GM18907 (cell line): ENCODE results near the gene SLC4A1AP.

ENCODE experiments used
- ATAC-seq: cut with Tn5 transposase; IDR thresholded peaks from one replicate; pipeline ENCODE4 v1.9.1; 2021; ENCODE audit warnings: mild to moderate bottlenecking, moderate library complexity; ENCODE audit not compliant: unreplicated experiment

SLC4A1AP gene

DNA sequence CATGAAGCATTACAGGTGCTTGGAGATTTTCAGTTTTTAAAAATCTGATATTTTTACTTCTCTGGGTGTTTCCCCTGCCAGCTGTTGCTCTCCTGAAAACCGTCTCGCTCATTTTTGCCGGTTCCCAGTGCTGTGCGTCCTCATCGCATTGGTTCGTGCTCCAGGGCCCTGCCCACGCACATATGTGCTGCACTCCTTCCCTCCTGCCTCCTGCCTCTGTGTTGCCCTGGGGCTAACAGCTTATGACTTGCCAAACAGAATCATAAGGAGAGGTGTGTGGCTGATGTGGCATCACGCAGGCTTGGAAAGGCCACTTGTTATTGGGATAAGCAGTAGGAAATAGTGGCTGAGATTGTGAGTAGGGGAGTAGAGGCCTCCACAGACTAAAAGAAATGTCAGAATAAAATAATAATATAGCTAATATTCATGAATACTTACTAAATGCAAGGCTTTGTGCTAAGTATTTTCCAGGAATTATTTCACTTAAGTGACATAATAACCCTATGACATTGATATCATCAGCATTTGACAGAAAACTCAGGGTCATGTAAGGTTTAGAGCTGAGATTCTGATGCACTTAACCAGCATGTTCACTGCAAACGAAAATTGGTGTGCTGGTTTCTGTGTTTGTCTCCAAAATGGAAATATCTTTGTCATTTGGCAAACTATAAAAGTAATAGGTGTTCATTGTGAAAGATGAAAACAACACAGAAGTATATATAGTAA lies 53.5 kb downstream of the SLC4A1AP start:
- no peak for ATAC-seq

DNA sequence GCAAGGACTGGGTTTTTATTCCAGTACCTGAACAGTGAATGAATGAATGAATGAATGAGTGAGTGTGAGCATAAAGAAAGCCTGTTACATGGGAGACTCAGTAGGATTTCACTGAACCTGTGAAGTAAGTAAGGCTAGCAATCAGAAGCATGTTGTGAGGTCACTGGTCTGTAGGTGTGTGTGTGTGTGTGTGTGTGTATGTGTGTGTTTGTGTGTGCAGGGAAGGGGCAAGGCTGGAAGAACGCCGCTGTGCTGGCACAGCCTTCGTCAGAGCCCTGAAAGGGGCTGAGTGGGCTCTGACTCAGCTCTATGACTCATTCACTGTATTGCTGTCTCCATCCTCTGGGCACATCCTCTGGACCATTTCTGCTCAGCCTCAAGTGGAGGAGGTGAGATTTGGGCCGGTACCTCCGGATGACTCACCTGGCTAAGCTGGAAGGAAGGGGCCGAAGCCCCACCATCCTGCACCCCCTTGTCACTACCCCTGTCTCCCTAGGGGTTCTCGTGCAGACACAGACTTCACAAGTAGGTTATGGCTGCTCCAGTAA lies 56.4 kb downstream of the SLC4A1AP start:
- ATAC-seq: no peak

DNA sequence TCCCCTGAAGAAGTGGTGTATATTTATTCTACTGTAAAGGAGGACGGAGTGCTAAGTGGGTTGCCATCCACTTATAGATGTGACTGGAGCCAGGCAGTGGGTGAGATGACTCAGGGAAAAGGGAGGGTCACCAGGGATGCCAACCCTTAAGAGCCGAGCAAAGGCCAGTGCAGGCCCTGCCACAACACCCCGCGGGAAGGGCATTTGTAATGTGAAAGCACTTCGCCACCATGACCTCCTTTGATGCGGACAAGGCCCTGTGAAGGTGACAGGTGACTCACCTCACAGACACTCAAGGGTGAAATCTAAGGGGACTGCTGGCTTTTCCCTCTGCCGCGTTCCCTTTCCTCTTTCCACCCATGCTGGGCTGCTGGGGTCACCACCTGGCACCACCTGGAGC lies 57.6 kb downstream of the SLC4A1AP start:
- no peak for ATAC-seq

DNA sequence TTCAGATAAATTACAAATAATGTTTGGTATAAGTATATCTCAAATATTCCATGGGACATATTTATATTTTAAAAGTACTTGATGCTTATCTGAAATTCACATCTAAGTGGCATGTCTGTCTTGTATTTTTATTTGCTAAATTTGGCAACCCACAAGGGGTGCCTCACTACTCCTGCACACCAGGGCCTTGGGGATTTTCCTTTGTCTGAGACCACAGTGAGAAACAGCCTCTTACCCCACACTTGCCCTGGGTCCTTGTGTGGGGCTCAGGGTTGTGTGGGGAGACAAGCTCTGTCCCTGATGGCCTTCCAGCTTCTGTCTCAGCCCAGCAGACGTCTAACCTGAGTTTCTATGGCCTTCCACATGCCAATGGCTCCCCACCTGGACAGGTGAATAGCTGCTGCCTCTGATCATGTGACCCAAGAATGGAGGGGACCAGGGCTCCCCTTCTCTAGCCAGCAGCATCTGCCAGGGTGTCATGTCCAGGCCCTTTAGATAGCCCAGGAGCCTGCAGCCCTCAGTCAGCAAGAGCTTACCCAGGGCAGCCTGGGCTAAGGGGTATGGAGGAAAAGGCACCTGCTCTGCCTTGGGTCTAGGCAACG lies 58.3 kb downstream of the SLC4A1AP start:
- ATAC-seq: no peak

DNA sequence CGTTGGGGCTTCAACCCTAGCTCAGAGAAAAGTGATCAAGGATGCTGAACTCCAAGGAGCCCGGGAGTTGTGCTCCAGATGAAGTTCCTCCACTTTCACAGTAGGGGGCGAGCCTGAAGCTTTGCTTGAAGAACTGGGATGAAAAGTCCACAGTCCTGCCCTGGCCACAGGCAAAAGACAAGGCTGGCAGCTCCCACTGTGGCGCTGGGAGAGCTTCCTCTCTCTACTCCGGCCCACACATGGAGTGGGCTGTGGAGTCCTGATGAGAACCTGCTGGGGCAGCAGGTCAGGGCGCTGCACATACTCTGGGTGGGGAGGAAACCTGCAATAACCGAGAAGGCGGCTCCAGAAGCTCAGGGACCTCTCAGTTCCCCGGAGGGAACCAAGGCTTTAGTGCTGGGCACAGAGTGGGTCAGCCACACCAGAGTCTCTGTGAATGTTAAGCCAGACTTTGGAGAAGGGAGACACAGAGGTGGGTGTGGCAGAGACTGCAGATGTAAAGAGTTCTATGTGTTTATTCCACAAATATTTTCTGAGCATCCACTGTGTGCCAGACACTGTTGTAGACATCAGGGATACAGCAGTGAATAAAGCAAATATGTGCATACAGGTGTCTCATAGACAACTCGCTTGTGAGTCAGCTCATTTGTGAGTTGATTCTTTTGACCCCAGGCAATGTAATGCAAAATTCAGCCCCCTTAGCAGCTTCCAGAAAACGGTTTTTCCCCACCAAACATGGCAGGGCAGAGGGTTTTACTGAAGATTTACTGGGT lies 59.9 kb downstream of the SLC4A1AP start:
- no peak for ATAC-seq

DNA sequence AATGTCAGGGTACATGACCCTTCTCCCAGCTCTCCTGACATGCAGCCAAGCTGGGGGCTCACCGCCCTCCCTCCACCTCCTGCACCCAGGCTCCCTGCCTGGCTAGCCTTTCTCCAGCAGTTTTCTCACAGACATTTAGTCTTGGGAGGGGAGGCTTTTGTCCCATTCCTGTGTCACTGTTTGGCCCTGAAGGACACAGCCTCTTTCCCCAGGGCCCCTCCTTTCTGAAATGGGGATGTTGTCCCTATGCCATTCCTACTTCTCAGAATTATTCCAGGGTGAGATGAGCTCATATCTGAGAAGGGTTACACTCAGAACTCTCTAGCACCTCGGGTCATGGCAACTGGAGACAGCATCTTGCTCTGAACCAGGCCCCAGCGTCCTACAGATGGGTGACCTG lies 60.5 kb downstream of the SLC4A1AP start:
- ATAC-seq: no peak

DNA sequence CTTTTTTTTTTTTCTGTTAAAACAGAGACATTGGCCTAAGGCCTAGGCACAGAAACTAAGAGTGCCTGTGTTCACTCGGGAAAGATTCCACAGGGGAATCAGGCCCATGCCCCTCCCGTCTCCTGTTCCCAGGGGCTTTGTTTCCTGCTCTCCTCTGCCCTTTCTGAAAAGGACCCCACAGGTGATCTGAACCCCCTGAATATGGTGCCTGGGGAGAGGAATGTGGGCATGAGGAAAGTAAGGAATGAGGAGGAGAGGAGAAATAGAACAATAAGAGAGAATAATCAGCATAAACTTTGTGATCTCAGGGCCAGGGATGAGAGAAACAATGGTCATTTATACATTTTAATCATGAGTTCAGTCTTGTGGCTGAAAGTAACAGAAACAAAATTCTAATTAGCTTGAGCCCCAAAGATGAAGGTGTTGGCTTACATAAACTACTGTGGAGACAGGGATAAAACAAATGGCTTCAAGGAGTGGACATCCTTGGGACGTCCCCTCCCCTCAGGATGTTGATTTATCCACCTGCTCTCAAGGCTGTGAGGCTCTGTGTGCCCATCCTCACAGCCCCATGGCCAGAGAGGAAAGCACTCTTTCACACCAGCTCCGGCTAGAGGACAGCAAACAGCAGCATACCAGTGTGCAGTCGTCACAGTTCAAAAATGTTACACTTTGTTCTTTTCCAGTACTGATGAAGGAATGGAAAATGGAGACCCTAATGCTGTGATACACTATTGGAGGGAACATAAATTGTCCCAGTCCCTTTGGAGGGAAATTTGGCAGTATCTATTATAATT lies 61.4 kb downstream of the SLC4A1AP start:
- no peak for ATAC-seq

DNA sequence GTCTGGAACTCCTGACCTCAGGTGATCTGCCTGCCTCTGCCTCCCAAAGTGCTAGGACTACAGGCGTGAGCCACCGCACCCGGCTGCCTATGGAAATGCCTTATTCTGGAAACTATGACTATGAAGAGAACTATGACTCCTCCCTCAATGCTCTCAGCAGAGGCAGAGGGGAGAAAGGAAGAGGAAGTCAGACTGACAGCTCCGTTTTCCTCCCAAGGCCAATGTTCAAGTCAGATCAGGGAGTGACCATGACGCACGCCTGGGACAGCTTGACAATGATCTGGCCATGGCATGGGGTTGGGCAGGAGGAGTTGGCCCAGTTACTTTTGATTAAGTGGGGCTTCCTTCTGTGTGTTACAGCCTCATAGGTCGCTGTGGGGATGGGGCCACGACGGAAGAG lies 63.6 kb downstream of the SLC4A1AP start:
- ATAC-seq: no peak

DNA sequence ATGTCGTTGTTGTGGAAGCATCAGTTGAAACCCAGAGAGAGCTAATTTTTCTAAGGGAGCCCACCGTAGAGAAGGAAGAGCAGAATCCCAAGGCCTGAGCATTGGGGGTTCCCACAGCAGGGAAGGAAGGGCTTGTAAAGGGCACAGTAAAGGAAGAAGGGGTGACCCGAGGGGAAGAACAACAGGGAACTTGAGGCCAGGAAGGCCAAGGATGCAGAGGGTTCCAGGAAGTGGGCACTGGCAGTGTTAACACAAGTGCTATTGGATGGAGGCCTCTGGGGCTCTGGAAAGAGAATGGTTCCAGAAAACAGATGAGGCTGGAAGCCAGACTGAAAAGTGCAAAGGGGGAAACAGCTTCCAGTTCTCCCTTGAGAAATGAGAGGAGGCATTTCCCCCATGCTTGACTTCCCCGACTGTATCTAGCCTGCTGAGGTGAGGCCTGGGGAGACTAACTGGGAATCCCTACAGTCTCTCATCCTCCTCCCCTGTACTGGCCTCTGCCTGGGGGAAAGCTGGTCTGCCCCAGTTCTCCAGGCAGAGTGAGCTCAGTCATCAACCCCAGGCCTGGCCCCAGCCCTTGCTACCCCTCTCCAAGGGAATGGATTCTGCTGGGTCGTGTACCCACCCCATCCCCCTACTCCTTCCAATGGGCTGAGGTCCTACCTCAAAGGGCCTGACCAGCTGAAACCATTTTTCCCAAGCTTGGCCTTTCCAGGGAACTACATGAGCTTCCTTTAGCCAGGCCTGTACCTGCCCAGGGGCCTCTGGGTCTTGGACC lies 64.6 kb downstream of the SLC4A1AP start:
- no peak for ATAC-seq

DNA sequence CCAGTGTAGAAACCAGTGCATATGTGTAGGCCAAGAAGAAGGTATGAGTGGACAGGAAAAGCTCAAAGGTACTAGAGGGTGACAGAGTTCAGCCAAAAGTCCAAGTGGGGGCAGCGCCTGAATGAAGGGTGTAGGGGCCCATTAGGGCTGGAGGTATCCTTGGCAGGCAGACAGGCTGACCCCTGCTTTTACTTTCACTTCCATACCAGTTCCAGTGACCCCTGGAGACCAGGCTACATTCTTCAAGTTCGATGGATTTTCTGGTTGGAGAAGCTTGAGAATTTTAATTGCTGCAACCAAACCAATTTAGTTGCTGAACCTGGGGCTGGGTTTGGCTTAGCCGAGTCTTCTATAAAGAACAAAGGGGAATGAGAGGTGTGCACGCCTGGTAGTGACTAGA lies 65.5 kb downstream of the SLC4A1AP start:
- ATAC-seq: no peak

DNA sequence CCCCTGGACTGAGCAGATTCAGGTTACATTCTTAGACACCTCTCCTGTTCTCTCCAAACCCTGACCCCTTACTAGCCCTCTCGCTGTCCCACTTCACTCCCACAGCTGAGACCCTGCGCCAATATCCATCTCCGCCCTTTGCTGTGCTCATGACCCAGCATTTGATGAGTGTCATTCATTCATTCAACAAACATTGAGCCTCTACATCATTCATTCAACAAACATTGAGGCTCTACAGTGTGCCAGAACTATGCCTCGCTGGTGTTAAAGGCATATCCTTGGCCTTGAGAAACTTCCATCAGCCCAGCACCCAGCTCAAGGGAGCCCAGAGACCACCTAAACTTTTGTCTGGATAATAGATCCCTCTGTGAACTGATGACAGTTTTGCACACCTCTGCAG lies 65.9 kb downstream of the SLC4A1AP start:
- ATAC-seq: no peak

DNA sequence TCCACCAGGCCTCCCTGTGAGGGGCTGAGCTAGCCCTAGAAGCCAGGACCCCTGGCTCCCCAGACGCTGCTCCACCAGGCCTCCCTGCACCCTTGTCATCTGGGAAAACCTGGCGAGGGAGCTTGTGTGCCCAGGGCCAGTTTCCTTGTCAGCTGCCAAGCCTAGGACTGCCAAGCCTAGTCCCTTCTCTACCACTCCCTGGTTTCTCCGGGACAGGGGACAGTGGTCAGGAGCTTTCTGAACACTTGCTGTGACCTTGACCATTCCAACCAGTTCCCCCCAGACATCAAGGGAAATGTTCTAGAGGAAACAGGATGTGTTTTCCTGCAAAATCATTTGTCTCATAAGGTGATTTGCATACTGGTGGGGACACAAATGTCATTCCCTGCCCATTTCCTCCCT lies 66.6 kb downstream of the SLC4A1AP start:
- no peak for ATAC-seq

DNA sequence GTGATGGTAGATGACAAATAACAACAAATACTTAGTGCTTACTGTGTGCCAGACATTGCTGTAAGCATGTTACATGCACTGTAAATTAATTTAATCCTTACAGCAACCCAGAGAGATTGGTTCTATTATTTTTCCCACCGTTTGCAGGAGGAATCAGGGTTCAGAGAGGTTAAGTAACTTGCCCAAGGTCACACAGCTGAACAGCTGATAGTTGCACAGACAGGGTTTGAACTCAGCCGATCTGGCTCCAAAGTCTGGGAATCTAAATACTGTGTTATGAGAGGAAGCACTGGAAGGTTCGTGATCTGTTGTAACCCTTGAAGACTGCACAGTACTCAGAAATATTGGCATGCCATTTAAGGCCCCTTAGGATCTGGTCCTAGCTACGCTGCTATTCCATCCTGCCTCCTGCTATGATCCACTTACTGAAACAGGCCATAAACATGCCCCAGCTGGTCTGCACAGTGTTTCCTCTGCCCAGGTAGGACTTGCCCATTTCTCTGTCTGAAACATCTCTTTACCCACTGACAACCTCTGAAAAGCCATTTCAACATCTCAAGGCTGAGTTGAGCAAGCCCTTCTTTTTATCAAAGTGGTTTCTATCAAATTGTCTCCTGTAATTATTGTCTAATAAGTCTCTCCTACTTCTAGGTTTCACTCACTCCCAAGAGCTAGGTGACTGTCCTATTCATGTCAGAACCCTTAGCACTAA lies 67.4 kb downstream of the SLC4A1AP start:
- ATAC-seq: no peak

DNA sequence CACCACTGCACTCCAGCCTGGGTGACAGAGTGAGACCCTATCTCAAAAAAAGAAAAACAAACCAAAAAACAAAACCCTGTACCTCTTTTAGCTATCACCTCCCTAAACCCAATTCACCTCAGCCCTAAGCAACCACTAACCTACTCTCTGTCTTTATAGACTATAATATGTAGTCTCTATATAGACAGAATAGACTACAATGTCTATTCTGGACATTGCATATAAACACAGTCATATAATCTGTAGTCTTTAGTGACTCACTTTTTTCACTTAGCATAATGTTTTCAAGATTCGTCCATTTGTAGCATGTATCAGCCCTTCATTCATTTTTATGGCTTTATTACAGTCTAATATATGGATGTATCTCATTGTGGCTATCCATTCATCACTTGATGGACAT lies 70.6 kb downstream of the SLC4A1AP start:
- no peak for ATAC-seq

DNA sequence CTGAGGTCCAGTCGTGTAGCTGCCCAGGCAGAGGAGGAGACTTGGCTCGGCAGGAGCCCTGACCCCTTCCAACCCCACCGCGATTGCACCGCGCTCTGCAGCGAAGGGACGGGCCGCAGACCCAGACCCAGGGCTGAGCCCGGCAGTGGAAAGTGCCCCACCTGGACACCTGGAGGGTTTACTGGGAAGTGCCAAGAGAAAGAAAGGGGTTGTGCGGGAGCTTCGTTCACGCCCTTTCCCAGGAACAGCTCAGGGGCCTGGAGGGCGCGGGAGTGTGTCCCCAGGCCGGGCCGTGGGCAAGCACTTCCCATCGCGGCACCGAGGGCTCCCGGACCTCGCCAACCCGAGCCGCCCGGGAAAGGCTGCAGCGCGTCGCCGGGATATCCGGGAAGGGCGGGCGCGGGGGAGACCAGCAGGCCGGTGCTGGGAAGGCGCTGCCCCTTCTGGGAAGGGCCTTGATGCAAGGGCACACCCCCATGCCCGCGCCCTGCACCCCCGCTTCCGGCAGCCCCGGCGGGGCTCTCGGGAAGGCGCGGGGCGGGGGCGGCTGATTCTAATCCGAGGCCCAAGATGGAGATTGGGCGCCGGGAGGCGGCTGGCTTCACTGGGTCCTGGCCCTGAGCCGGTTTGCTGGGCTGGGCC lies 71.7 kb downstream of the SLC4A1AP start:
- no peak for ATAC-seq

DNA sequence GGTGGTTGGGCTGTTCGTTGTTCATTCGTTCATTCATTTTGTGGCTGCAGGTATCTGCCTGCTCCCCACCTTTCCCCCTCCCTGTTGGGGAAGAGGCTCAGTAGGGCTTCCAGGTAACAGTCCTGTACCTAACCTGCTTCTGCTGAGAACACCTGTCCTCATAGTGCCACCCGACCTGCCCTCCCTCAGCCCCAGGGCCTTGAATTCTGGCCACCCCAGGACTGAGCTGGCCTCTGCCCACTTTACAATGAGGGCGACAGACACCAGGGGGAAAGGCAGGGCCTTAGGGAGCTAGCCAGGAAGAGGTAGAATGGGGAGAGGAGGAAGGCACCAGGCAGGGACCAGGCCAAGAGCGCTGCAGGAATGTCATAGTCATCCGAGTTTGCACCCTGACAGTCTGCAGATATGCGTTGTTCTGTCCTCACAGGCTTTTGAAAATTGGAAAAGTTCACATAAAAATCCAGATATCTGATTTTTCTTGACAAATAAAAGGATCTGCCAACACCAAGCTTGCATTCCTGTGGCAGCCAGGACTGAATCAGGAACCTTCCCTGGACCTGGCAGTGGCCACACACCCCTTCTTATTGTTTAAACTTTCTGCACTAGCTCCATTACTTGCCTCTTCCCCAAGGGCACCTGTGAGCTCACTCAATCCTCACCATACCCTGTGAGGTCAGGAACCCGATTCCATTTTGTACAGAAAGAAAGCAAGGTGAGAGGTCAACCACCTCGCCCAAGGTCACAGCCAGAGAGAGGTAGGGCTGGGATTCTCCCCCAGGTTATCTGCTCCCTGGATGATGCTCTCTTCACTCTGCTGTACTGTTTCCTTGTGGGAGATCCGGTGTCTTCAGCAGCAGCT lies 72.6 kb downstream of the SLC4A1AP start:
- ATAC-seq: no peak

DNA sequence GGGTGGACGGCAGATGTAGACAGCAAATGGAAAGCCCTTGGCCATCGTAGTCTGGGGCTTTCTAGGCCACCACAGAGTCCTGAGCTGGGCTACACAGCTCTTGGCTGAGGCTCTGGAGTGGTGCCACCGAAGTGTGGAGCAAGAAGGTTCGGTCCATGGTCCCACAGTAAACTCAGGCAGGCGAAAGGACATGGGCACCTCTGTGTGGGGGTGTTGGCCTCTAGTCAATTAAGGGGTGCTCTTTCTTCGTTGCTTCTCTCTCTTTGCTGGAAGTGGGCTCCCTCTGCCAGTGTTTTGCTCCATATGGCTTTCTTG lies 73.2 kb downstream of the SLC4A1AP start:
- no peak for ATAC-seq

DNA sequence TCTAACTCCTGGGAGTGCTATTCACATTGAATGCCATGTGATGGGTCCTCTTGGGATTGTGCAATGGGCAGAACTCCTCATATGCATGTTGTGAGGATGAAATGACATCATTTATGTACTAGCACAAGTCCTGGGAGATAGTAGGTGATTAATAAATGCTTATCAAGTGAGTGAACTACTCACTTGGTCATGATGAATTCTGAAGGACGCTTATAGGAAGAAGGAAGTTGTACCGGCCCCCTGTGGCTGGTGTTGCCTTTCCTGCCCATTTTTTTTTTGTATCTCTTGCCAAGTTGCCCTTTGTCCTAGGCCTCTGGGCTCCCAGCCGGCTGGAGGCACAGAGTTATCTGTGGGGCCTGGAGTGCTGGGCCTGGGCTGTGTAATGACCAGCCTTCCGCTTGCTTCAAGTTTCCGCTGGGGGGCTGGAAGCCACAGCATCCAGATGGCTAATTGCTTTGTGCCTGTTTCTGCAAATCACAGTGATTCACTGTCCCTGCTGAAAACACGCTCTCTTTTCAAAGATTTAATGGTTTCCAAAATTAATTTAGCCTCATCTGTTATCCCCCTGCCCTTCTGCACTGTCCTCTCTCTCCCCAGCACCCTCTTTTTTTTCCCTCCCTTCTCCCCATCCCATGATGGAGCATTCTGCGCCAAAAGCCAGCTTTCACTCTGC lies 74.1 kb downstream of the SLC4A1AP start:
- ATAC-seq: no peak
